ENCODE data around the gene CCT8. TPM values are rescaled to one million over a fixed set of nuclear protein-coding genes. Genes with fewer than 3 reads are reported as not detected.

CCT8 gene
- total RNA-seq, 1 experiment from 2014 or later = 356 TPM

DNA sequence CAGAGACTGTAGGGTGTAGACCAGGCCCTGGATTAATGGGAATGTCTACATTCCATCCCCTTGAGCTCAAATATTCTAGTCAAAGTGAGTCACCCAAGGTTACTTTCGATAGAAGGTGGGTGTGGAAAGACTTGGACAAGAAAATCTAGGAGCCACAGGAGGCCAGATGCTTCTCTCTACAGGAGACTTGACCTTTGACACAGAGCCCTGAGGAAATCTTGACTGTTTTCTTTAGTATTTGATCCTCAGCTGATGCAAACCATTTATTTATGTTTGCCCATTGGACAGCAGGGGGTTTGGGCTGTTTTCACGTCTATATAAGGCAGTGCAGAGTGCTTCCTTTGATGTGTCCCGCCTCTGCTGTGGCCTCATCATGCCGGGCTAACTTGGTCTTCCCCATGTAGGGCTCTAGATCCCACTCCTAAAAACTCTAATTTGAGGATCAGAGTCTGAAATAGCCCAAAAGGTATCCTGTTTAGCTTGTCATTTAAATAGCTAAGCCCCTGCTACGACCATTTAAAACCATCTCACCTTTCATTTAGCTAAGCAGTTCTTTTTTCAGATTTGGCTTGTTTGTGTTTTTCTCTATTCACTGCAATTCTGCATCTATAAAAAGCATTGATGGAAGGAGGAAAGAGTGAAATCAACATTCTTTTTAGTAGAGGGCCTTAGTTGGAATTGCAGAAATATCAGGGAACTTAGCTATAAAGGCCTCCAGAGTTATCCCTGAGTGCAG, 41.5 kb upstream of the CCT8 start:
- no peak overlapping the region for H3K14ac ChIP-seq (ENCODE audit: insufficient read depth, low read length)
- H3K9ac ChIP-seq (ENCODE audit: extremely low read depth, insufficient read length, low read length) = no peak overlapping the region
- no peaks in the 10 kb centered on the region for H3K27me3 Mint-ChIP-seq (ENCODE audit: low read depth)
- H3K23ac ChIP-seq (ENCODE audit: insufficient read length, low read depth, low read length) = no peak overlapping the region
- H3K27ac Mint-ChIP-seq = peak overlapping the region in 1 of 3 experiments; percentile 15; a peak in 2 of 7 replicates
- peaks cover 16 to 30% of the 10 kb centered on the region in 2 experiments for H3K4me1 Mint-ChIP-seq
- no peaks in the 10 kb centered on the region for H4K20me1 ChIP-seq (ENCODE audit: control insufficient read depth, insufficient read depth, insufficient read length)
- no peak overlapping the region for H2BK120ac ChIP-seq (ENCODE audit: low read depth, low read length, poor library complexity, severe bottlenecking)
- H3K4me2 ChIP-seq (ENCODE audit: insufficient read depth, insufficient read length, low read length) = no peak overlapping the region
- no peaks in the 10 kb centered on the region; a peak in 1 of 5 replicates for H3K9me3 Mint-ChIP-seq
- no CpG with 5 or more reads among the region's 5 CpGs for WGBS (ENCODE audit: extremely low coverage, insufficient read length, low lambda C conversion rate)
- no peaks in the 10 kb centered on the region for H3K79me1 ChIP-seq (ENCODE audit: insufficient read depth, low read depth, low read length, poor library complexity, severe bottlenecking)
- H4K8ac ChIP-seq (replicated peaks; ENCODE audit: insufficient read length, low read depth, low read length) = no peak overlapping the region
- H3K36me3 Mint-ChIP-seq (ENCODE audit: insufficient read depth in 1 of 3, low read depth in 3 of 3) = peaks cover 0 to 5% (median 0%) of the 10 kb centered on the region in 3 experiments; a peak in 2 of 7 replicates
- no peaks in the 10 kb centered on the region for H3K9me3 ChIP-seq (ENCODE audit: control insufficient read depth, low read depth, low read length)
- H2BK20ac ChIP-seq (ENCODE audit: low read depth, low read length, poor library complexity, severe bottlenecking) = peak overlapping the region; percentile 50
- DNase-seq = no peak
- H3K79me2 ChIP-seq (ENCODE audit: insufficient read depth, low read length) = no peaks in the 10 kb centered on the region
- no peak overlapping the region for H3K4me3 Mint-ChIP-seq
- no peaks in the 10 kb centered on the region for H3K4me1 ChIP-seq (ENCODE audit: insufficient read depth, low read length)
- H4K91ac ChIP-seq (ENCODE audit: insufficient read length, low read depth, low read length) = no peak overlapping the region
- no peak overlapping the region for H2BK5ac ChIP-seq (ENCODE audit: insufficient read length, low read length)
- no peak overlapping the region for H3K56ac ChIP-seq (ENCODE audit: insufficient read length, low read depth, low read length)
- peak overlapping the region; percentile 20; the same call in 1 of the 2 replicates for H3K4ac ChIP-seq (ENCODE audit: low read depth, low read length)
- no peak overlapping the region for H2AK5ac ChIP-seq (ENCODE audit: insufficient read length, low read length)
- H2BK12ac ChIP-seq (ENCODE audit: insufficient read length, low read depth, low read length) = no peak overlapping the region
- H3K27me3 ChIP-seq (ENCODE audit: insufficient read depth, low read length) = no peaks in the 10 kb centered on the region
- no peaks in the 10 kb centered on the region for H3K23me2 ChIP-seq (ENCODE audit: insufficient read length, low read depth, low read length, poor library complexity, severe bottlenecking)
- no peak overlapping the region for H3K27ac ChIP-seq (ENCODE audit: insufficient read length, low read depth, low read length)
- H2AFZ ChIP-seq (ENCODE audit: low read length) = no peak overlapping the region
- H3K18ac ChIP-seq (ENCODE audit: insufficient read length, low read depth, low read length) = peak overlapping the region; percentile 25
- H4K5ac ChIP-seq (ENCODE audit: insufficient read length, low read depth, low read length) = no peak overlapping the region
- no peak overlapping the region for H3T11ph ChIP-seq (ENCODE audit: low read length)
- H2BK15ac ChIP-seq (ENCODE audit: low read depth, low read length) = no peak overlapping the region
- TF ChIP-seq, protein P1, sequence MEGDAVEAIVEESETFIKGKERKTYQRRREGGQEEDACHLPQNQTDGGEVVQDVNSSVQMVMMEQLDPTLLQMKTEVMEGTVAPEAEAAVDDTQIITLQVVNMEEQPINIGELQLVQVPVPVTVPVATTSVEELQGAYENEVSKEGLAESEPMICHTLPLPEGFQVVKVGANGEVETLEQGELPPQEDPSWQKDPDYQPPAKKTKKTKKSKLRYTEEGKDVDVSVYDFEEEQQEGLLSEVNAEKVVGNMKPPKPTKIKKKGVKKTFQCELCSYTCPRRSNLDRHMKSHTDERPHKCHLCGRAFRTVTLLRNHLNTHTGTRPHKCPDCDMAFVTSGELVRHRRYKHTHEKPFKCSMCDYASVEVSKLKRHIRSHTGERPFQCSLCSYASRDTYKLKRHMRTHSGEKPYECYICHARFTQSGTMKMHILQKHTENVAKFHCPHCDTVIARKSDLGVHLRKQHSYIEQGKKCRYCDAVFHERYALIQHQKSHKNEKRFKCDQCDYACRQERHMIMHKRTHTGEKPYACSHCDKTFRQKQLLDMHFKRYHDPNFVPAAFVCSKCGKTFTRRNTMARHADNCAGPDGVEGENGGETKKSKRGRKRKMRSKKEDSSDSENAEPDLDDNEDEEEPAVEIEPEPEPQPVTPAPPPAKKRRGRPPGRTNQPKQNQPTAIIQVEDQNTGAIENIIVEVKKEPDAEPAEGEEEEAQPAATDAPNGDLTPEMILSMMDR (conservative IDR thresholded peaks at IDR 0.05) = no peak

Data from H9 (cell line).